GM15510 (cell line): ENCODE measurements around the gene BYSL.
A peak's percentile ranks its signal among the peaks of the same experiment; 100 is the strongest.

Source experiments
- POLR2A ChIP-seq: IDR thresholded peaks from 3 replicates; pipeline ENCODE4 v1.6.1; 2011; ENCODE audit warnings: borderline replicate concordance; ENCODE audit not compliant: insufficient read length; ENCODE audit errors: extremely low read depth

Gene BYSL

GRCh38 chr6:41920921-41921711, at the start of gene BYSL, which contains the start of gene MED20:
Gene BYSL, plus strand, starts transcription at chr6:41921499. Its CDS starts 64 bp downstream, at chr6:41921563.
Gene MED20, minus strand, starts transcription at chr6:41921139. Its CDS starts 121 bp downstream, at chr6:41921018.
- peak; percentile 54 for TF ChIP-seq POLR2A

- TF ChIP-seq POLR2A: no peak
Measured at GRCh38 chr6:41871691-41872090, 49.6 kb upstream of the BYSL start.

- no peak for TF ChIP-seq POLR2A
Measured at GRCh38 chr6:41872147-41872546, 49.2 kb upstream of the BYSL start.

GRCh38 chr6:41874741-41875140, 46.6 kb upstream of the BYSL start:
- no peak for TF ChIP-seq POLR2A

GRCh38 chr6:41877051-41877680, 44.1 kb upstream of the BYSL start:
- TF ChIP-seq POLR2A: no peak

- TF ChIP-seq POLR2A: no peak
Measured at GRCh38 chr6:41878246-41878645, 43.1 kb upstream of the BYSL start.

GRCh38 chr6:41878961-41879405, 42.3 kb upstream of the BYSL start:
- no peak for TF ChIP-seq POLR2A

- TF ChIP-seq POLR2A: no peak
Measured at GRCh38 chr6:41881506-41881905, 39.8 kb upstream of the BYSL start.

- TF ChIP-seq POLR2A: no peak
Measured at GRCh38 chr6:41884957-41885356, 36.3 kb upstream of the BYSL start.

- TF ChIP-seq POLR2A: no peak
Measured at GRCh38 chr6:41885930-41886329, 35.4 kb upstream of the BYSL start.

GRCh38 chr6:41887331-41887751, 34.0 kb upstream of the BYSL start:
- TF ChIP-seq POLR2A: no peak

GRCh38 chr6:41892921-41893564, 28.3 kb upstream of the BYSL start:
- TF ChIP-seq POLR2A: no peak

GRCh38 chr6:41894366-41895299, 26.7 kb upstream of the BYSL start:
- no peak for TF ChIP-seq POLR2A
